ENCODE measurements around the gene PRR29. TPM values are rescaled to one million over a fixed set of nuclear protein-coding genes. Genes with fewer than 3 reads are reported as not detected.
"Not testable (repeated sequence)": the region's sequence is repeated elsewhere in the genome, so short reads cannot be mapped to it uniquely, and the experiment has no call there.

Gene PRR29
- total and polyA plus RNA-seq, 12 donors: 0.05 to 1.8 (median 0.64) TPM; not detected in 2

DNA sequence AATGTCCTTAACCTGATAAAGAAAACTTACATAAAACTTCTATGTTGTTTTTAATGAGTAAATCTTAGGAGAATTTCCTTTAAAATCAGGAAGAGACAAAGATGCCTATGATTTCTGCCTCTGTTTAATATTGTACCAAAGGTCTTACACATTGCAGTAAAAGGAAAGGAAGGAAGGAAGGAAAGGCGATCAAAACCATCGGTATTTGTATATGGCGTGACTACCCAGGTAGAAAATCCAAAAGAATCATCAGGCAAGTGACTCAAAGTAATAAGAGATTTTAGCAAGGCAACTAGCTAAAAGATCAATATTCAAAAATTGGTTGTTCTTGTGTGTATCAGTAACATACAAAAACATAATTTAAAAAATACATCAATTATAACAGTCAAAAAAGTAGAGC lies 18.8 kb downstream of the PRR29 start:
- peaks cover 0 to 4% of the 10 kb centered on the region in 2 donors for H3K4me1 ChIP-seq (replicated peaks in 1 of 2)
- DNase-seq: no peak
- TF ChIP-seq POLR2A (IDR thresholded peaks at IDR 0.05) (no peak), CTCF (IDR thresholded peaks at IDR 0.05) (no peak)
- H3K27ac ChIP-seq: peak overlapping the region in 1 of 5 donors; percentile 22
- no peak overlapping the region for H3K4me3 ChIP-seq
- no peaks in the 10 kb centered on the region for H3K36me3 ChIP-seq (replicated peaks in 1 of 2)
- intact Hi-C loops (cut with DNase I): no loop called here
- 61 to 77% (median 68%) methylated on average over 3 of the region's 3 CpGs for WGBS, 4 donors
- H3K27me3 ChIP-seq: no peaks in the 10 kb centered on the region
- H3K9me3 ChIP-seq (replicated peaks in 1 of 3): no peaks in the 10 kb centered on the region

- peaks cover 0 to 4% of the 10 kb centered on the region in 2 donors for H3K4me1 ChIP-seq (replicated peaks in 1 of 2)
- H3K36me3 ChIP-seq (replicated peaks in 1 of 2): no peaks in the 10 kb centered on the region
- no peak overlapping the region for H3K27ac ChIP-seq
- intact Hi-C loops (cut with DNase I): no loop called here
- no peaks in the 10 kb centered on the region for H3K9me3 ChIP-seq (replicated peaks in 1 of 3)
- H3K4me3 ChIP-seq: no peak overlapping the region
- DNase-seq: no peak
- 79 to 86% (median 84%) methylated on average over 2 of the region's 2 CpGs for WGBS, 4 donors
- TF ChIP-seq POLR2A (IDR thresholded peaks at IDR 0.05): no peak
- peak in 1 of 6 experiments; percentile 23 for TF ChIP-seq CTCF (IDR thresholded peaks at IDR 0.05)
- H3K27me3 ChIP-seq: no peaks in the 10 kb centered on the region
These were observed 19.3 kb downstream of the PRR29 start for GRCh38 chr17:64017381-64017980.

- H3K4me1 ChIP-seq (replicated peaks in 1 of 2); intact Hi-C loops (cut with DNase I); H3K27me3 ChIP-seq; H3K9me3 ChIP-seq (replicated peaks in 1 of 3); H3K36me3 ChIP-seq (replicated peaks in 1 of 2); H3K27ac ChIP-seq; H3K4me3 ChIP-seq: not testable (repeated sequence)
- 74 to 78% (median 77%) methylated on average over 9 of the region's 9 CpGs for WGBS, 4 donors
- peak in 5 of 7 donors; percentile 5 to 34 (median 11) for DNase-seq
These were observed 21.4 kb downstream of the PRR29 start for GRCh38 chr17:64019551-64019961.

- 51 to 61% (median 55%) methylated on average over 23 of the region's 23 CpGs for WGBS, 4 donors
- TF ChIP-seq POLR2A (IDR thresholded peaks at IDR 0.05) (no peak), CTCF (IDR thresholded peaks at IDR 0.05) (peak in 1 of 6 experiments; percentile 7)
- H3K36me3 ChIP-seq (replicated peaks in 1 of 2): no peaks in the 10 kb centered on the region
- H3K27ac ChIP-seq: peak within 1 kb of the TSS in 4 of 5 donors; percentile 32 to 80 (median 47)
- intact Hi-C loops (cut with DNase I): loop anchor here in 1 of 2 donors (10.0 kb wide), 1 partner anchor 105 kb away; the partner anchor contains the start of genes CSHL1 and GH1
- peak; percentile 13 to 85 (median 52) for DNase-seq
- H3K27me3 ChIP-seq: no peaks in the 10 kb centered on the region
- peaks cover 0 to 4% of the 10 kb centered on the region in 2 donors for H3K4me1 ChIP-seq (replicated peaks in 1 of 2)
- no peaks in the 10 kb centered on the region for H3K9me3 ChIP-seq (replicated peaks in 1 of 3)
- H3K4me3 ChIP-seq: peak within 1 kb of the TSS in 1 of 4 donors; percentile 35
These were observed 22.1 kb downstream of the PRR29 start, which contains the start of gene ICAM2 for GRCh38 chr17:64020056-64020766. TSS of gene ICAM2 (minus strand) at chr17:64020633. CDS start at chr17:64006691, 13,942 bp downstream.

Data from adrenal gland (tissue), 12 donors.